Effector CD4-positive, alpha-beta T cell (primary cell): ENCODE measurements around the gene CAPN12.
"Not testable (repeated sequence)": the region's sequence is repeated elsewhere in the genome, so short reads cannot be mapped to it uniquely, and the experiment has no call there.

Experiments used
- DNase-seq: peaks from one replicate; pipeline ENCODE4 v3.0.0-alpha.2; 2020

CAPN12 gene

DNA sequence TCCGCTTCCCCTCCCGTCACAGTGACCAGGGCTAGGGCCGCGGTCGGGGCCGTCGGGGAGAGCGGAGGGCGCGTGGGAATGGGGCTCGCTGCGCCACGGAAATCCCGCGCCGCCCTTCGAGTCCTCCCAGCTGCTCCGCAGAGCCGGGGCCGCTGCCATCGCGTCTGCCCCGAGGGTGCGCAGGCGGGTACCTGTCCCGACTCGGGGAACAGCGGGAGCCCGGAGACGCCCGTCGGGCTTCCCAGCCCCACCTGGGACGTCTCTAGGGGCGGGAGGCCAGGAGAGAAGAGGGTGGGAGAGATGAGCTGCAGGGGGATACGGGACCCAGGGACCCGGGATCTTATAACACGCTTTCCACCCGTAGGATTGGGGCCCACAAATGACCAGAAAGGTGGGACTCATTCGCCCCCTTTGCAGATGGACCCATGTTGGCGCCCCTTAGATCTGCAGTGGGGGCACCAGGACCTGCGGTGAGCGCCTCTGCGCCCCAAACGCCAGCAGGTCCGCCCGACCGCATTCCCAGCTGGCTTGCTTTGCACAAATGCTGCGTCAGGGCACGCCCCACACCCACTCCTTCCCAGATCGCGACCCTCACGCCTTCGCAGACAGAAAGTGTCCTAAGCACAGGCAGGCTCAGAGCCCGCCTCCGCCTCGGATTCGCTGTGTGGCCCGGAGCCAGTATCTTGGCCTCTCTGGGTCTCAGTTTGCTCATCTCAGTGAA, 26.1 kb upstream of the CAPN12 start:
- not testable (repeated sequence) for DNase-seq

DNA sequence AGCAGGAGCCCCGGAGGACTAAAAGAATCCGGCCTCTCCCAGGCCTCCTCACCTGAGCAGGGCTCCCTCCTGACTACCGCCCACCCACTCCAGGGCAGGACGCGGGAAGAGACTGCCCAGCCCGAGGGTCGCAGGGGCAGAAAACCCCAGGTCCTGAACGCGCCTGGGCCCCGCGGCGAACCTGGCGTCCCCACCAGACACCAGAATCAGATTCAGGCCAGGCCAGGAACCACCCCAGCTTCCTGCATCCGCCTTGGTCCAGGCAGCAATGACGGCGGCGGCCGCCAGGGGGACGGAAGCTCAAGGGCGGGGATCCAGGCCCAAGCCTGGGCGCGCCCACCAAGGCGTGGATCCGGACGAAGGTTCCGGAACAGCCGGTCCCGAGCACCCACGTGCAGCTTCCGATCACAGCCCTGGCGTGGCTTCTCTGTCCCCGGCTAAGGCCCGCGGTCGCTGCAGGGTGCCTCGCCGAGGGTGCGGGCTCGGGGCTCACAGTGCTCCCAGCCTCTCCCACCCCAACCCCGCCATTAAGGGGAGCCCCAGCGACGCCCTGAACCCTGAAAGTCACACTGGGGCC, 25.4 kb upstream of the CAPN12 start:
- peak; percentile 80 for DNase-seq

DNA sequence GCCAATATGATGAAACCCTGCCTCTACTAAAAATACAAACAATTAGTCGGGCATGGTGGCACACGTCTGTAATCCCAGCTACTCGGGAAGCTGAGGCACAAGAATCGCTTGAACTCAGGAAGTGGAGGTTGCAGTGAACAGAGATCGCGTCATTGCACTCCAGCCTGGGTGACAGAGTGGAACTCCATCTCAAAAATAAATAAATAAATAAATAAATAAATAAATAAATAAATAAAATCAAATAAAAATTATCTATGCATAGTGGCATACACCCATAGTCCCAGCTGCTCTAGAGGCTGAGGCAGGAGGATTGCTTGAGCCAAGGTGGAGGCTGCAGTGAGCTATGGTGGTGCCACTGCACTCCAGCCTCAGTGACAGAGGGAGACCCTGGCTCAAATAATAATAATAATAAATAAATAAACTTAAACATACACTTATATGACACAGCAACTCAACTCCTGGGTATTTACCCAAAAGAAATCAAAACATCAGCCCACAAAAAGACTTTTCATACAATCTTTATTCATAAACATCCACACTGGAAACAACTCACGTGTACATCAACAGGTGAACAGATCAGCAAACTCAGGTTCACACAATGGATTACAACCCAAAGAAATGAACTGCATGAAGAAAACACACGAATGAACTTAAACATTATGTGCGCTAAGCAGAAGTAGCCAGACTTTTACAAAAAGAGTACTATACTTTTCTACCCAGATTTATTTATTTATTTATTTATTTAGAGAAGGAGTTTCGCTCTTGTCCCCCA, 22.2 kb upstream of the CAPN12 start:
- no peak for DNase-seq

DNA sequence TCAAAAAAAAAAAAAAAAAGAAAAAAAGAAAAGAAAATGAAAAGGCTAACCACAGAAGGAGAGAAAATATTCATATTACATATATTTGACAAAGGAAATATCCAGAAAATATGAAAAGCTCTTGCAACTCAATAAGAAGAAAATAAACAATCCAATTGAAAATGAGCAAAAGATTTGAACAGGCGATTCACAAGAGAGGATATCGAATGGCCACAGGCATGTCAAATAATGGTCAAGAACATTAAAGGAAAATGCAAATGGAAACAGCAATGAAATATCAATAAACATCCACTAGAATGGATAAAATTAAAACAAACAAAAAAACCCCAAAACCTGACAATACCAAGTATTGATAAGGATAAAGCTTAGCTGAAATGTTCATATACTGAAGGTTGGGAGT, 20.9 kb upstream of the CAPN12 start:
- DNase-seq: no peak

DNA sequence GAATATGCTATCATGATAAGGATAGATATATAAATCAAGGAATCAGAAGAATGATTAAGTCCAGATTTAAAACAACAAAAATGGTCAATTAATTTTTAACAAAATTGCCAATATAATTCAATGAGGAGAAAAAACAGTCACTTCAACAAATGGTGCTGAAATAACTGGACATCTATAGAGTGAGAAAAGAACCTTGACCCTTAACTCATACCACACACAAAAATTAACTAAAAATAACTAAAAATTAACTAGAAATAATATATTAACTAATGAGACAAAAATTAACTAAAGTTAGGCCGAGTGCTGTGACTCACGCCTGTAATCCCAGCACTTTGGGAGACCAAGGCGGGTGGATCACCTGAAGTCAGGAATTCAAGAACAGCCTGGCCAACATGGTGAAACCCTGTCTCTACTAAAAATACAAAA, 19.5 kb upstream of the CAPN12 start:
- DNase-seq: no peak

DNA sequence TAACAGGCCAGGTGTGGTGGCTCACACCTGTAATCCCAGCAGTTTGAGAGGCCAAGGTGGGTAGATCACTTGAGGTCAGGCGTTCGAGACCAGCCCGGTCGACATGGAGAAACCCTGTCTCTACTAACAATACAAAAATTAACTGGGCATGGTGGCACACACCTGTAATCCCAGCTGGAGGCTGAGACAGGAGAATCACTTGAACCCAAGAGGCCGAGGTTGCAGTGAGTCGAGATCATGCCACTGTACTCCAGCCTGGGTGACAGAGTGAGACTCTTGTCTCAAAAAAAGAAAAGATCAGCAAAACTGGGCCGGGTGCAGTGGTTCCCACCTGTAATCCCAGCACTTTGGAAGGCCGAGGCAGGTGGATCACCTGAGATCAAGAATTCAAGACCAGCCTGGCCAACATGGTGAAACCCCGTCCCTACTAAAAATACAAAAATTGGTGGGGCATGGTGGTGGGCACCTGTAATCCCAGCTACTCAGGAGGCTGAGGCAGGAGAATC, 17.7 kb upstream of the CAPN12 start:
- not testable (repeated sequence) for DNase-seq

DNA sequence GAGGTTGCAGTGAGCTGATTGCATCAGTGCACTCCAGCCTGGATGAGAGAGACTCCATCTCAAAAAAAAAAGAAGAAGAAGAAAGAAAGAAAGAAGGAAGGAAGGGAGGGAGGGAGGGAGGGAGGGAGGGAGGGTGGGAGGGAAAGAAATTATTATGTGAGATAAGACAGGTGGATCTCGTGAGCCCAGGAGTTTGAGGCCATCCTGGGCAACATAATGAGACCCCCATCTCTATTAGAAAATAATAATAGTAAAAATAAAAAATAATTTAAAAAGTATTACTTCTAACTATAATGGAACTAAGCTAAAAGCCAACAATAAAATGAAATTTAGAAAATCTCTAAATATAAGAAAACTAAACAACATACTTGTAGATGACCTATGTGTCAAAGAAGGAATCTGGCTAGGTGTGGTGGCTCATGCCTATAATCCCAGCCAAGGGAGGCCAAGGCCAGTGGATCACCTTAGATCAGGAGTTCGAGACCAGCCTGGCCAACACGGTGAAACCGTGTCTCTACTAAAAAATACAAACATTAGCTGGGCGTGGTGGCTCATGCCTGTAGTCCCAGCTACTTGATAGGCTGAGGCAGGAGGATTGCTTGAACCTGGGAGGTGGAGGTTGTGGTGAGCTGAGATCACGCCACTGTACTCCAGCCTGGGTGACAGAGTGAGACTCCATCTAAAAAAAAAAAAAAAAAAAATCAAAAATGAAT, 16.7 kb upstream of the CAPN12 start:
- DNase-seq: not testable (repeated sequence)

DNA sequence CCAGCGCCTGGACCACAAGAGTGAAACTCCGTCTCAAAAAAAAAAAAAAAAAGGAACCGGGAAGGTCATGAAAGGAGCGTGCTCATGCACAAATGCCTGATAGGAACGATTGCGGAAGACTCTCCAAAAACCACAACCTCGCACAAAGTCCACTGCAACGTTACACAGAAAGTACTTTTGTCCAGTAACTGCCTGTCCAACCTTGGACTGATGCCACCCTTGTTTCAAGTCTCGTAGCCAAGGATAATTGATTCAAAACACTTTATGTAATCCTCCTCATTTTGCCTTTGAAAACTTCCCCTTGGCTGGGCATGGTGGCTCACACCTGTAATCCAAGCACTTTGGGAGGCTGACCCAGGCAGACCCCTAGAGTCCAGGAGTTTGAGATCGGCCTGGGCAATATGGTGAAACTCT, 15.3 kb upstream of the CAPN12 start:
- DNase-seq: no peak

DNA sequence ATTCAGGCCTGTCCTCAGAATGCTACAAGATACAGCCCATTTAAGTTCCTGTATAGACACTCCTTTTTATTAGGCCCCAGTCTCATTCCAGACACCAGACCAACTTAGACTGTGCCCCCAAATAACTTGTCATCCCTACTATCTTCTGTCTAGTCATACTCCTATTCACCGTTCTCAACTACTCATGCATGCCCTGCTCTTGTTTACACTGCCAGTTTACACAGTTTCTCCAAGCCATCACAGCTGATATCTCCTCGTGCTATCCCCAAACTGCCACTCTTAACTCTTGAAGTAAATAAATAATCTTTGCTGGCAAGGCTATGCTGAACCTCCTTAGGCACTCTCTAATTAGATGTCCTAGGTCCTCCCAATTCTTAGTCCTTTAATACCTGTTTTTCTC, 9.9 kb upstream of the CAPN12 start:
- not testable (repeated sequence) for DNase-seq

DNA sequence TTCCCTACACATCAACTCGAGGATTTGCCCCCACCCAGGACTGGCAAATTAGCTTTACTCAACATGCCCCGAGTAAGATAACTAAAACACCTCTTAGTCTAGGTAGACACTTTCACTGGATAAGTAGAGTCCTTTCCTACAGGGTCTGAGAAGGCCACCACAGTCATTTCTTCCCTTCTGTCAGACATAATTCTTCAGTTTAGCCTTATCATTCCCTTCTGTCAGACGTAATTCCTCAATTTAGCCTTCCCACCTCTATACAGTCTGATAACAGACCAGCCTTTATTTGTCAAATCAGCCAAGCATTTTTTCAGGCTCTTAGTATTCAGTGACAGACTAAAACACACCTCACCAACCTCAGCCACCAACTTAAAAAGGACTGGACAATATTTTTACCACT, 9.5 kb upstream of the CAPN12 start:
- DNase-seq: not testable (repeated sequence)

DNA sequence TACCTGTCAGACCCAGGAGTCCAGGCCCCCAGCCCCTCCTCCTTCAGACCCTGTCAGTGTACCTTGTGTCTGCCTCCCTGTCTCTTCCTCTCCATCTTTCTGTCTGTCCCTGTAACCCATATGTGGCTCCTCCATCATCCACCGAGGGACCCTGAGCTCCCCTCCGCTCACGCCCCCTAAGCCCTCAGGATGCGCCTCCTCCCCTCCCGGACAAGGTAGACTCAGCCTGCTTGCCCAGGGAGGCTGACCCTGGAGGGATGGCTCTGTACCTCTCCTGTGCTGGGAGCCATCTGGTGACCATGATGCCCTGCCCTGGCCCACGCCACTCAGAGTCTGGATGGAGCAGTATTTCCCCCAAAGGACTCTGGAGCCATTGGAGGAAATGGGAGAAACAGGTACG, 1.0 kb upstream of the CAPN12 start:
- DNase-seq: no peak

DNA sequence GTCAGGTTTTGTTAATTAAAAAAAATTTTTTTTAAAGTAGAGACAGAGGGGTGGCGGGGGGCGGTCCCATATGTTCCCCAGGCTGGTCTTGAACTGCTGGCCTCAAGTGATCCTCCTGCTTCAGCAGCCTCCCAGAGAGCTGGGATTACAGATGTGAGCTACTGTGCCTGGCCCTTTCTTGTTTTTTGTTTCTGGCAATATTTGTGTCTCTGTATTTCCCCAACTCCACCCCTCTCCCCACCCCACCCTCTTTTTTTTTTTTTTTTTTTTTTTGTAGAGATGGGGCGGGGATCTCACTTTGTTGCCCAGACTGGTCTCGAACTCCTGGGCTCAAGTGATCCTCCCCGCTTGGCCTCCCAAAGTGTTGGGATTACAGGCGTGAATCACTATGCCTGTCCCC, 600 bp upstream of the CAPN12 start:
- no peak for DNase-seq

DNA sequence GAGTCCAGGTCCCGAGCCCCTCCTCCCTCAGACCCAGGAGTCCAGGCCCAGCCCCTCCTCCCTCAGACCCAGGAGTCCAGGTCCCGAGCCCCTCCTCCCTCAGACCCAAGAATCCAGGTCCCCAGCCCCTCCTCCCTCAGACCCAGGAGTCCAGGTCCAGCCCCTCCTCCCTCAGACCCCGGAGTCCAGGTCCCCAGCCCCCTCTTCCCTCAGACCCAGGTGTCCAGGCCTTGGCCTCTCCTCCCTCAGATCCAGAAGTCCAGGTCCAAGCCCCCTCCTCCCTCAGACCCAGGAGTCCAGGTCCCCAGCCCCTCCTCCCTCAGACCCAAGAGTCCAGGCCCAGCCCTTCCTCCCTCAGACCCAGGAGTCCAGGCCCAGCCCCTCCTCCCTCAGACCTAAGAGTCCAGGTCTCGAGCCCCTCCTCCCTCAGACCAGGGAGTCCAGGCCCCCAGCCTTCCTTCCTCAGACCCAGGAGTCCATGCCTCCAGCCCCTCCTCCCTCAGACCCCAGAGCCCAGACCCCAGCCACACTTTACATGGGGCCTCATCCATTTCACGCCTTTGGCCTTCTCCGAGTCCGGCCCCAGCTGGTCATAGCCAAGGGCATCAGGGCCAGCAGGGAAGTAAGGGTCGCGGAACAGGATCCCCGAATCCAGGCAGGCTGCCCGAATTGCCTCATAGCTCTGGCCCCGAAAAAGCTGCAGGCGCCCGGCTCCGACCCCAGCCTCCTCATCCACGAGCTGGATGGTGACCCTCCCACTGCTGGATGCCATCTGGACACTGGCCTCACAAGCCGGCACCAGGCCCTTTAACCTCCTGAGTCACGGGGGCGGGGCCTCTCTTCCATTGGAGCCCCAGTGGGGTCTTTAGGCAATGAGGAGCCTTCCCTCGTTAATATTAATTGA, 628 bp downstream of the CAPN12 start:
- no peak for DNase-seq

DNA sequence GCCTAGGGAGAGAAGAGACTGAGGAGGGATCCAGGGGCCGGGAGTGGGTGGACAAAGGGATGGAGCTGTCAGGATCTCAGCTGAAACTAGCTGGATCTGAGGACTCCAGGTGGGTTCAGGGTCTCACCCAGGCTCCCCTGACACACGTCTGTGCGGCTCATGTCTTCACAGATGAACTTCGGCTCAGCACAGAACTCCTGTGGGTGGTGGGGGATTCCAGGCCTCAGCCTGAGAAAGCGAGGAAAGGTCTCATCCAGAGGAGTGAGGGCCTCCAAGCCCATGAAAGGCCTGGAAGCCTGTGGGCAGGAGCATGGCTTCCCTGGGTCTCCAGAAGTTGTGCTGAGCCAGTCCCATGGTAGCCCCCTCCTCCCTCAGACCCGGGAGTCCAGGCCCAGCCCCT, 1.4 kb downstream of the CAPN12 start:
- no peak for DNase-seq

DNA sequence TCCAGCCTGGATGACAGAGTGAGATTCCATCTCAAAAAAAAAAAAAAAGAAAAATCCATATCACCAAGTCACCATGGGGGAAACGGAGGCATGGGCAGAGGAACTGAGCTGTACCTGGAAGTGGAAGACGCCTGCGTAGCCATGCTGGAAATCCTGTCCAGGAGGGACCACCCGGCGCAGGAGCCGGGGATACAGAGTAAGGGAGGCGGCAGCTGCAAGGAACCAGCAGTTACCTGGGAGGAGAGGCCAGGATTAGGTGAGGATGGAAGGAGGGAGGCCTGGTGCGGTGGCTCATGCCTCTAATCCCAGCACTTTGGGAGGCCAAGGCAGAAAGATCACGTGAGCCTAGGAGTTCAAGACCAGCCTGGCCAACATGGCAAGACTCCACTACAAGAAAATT, 2.0 kb downstream of the CAPN12 start:
- no peak for DNase-seq

DNA sequence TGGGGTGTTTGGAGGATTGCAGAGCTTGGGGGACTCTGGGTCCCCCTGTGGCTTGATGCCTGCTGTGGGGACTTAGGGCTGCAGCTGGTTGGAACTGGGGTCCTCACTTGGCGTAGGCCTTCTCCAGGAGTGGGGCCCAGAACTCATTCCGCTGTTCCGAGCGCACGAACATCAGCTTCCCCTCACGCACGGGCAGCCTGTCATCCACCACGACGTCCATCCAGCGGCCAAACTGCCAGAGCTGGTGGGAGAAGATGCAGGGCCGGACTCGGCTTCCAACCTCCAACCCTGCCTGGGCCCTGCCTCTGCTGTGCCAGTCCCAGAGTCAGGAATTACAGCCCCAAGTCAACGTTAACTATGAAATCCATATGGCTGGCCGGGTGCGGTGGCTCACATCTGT, 2.6 kb downstream of the CAPN12 start:
- no peak for DNase-seq

DNA sequence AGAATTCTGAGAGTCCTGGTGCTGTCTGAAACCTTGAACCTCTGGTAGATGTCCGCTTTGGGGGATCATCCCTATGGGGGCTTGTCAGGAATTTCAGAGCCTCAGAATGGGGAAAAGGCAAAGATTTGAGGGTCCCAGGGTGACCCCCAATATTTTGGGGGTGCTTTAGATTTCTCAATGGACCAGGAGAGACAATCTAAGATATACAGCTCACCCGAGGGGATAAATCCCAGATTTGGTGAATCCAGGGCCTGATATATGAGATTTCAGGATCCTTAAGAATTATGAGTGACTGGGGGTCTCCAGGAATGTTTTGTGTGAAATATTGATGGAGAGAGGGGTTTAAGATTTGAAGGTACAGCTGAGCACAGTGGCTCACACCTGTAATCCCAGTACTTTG, 3.3 kb downstream of the CAPN12 start:
- DNase-seq: no peak

DNA sequence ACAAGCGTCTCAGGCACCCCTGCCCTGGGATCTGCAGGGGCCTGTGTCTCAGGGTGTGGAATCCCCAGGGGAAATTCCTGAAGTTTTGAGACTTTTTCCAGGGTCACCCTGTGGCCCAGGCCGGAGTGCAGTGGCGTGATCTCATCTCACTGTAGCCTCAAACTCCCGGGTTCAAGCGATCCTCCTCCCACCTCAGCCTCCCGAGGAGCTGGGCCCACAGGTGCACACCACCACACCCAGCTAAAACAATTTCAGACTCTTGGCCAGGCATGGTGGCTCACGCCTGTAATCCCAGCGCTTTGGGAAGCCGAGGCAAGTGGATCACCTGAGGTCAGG, 4.0 kb downstream of the CAPN12 start:
- DNase-seq: no peak

DNA sequence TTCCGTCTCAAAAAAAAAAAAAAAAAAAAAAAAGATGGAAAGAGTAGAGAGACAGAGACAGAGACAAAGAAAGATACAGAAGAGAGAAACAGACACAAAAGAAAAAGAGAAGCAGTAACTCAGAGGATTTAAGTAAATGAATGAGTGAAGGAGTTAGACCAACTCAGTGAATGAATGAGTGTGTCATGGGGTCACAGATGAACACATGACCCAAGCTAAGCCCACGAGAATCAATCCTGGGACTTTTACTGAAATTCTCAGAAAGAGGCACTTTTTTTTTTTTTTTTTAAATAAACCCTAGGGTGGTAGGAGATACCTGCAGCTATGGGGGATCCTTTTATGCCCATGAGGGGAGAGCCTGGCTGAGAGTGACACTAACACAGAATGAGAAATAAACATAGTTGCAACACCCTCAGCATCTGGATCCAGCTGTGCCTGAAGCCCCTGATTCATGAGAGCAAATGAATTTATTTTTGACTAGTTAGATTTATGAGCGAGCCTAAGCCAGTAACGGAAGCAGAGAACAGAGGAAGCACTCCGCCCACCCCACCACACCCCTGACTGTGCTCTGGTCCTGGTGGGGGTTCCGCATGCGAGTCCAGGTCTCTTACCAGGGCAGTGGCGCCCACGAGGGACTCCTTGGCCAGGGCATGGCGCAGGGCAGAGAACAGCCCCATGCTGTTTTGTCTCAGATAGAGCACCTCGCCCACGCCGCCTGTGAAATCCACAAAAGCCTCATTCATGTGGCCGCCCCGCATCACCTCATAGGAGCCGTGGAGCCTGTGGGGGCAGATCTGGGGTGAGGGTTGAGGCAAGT, 4.6 kb downstream of the CAPN12 start:
- DNase-seq: no peak

DNA sequence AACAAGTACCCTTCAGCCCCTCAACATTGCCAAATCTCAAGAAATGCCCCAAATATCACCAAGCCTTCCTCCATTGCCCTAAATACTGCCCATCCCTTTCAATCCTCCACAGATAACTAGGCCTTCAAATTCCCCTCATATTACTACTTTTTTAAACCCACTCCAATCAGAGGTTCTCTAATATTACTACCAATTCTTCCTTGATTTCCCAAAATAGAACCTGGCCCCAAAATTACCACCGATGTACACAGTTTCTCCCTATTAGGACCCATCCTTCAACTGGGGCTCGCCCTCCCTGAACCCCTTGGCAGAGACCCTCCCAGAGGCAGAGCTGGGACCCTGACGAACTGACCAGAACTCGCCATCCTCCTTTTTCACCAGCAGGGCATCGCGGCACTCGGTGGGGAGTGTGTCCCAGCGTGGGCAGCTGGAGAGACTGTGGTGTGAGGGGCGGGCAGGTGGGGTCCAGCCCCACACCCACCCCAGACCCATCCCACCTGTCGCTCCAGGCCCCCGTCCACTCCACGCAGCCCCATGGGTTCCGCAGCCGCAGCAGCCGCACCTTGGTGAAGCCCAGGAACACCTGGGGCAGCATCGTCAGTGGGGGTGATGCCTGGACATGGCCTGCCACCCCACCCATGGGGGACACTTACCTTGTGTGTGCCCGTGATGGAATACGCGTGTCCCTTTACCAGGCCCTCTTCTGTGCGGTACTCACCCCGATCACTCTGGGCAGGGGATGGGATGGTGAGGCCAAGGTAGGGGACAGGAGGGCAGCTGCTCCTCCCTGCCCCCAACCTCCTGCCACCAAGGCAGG, 6.1 kb downstream of the CAPN12 start:
- DNase-seq: no peak
